LNCaP clone FGC (cell line): ENCODE results near the gene KIAA1328.
A peak's percentile ranks its signal among the peaks of the same experiment; 100 is the strongest.

Source experiments
- DNase-seq: peaks from one replicate; pipeline ENCODE4 v3.0.0-alpha.2; 2011; ENCODE audit warnings: low read depth
- H3K4me3 ChIP-seq: 2 replicates; pipeline ENCODE4 v1.5.1; 2011; ENCODE audit warnings: mild to moderate bottlenecking, low read depth, low read length, control low read depth
- TF ChIP-seq, protein P1 (sequence below): IDR thresholded peaks from 2 replicates; pipeline ENCODE4 v1.5.1; 2012; ENCODE audit warnings: mild to moderate bottlenecking; ENCODE audit not compliant: control insufficient read depth, insufficient read depth; ENCODE audit errors: extremely low read depth

The KIAA1328 gene

GRCh38 chr18:37259711-37260110, 430.8 kb downstream of the KIAA1328 start:
- no peak for DNase-seq
- no peak overlapping the region for H3K4me3 ChIP-seq
- TF ChIP-seq, protein P1, sequence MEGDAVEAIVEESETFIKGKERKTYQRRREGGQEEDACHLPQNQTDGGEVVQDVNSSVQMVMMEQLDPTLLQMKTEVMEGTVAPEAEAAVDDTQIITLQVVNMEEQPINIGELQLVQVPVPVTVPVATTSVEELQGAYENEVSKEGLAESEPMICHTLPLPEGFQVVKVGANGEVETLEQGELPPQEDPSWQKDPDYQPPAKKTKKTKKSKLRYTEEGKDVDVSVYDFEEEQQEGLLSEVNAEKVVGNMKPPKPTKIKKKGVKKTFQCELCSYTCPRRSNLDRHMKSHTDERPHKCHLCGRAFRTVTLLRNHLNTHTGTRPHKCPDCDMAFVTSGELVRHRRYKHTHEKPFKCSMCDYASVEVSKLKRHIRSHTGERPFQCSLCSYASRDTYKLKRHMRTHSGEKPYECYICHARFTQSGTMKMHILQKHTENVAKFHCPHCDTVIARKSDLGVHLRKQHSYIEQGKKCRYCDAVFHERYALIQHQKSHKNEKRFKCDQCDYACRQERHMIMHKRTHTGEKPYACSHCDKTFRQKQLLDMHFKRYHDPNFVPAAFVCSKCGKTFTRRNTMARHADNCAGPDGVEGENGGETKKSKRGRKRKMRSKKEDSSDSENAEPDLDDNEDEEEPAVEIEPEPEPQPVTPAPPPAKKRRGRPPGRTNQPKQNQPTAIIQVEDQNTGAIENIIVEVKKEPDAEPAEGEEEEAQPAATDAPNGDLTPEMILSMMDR = no peak

DNA sequence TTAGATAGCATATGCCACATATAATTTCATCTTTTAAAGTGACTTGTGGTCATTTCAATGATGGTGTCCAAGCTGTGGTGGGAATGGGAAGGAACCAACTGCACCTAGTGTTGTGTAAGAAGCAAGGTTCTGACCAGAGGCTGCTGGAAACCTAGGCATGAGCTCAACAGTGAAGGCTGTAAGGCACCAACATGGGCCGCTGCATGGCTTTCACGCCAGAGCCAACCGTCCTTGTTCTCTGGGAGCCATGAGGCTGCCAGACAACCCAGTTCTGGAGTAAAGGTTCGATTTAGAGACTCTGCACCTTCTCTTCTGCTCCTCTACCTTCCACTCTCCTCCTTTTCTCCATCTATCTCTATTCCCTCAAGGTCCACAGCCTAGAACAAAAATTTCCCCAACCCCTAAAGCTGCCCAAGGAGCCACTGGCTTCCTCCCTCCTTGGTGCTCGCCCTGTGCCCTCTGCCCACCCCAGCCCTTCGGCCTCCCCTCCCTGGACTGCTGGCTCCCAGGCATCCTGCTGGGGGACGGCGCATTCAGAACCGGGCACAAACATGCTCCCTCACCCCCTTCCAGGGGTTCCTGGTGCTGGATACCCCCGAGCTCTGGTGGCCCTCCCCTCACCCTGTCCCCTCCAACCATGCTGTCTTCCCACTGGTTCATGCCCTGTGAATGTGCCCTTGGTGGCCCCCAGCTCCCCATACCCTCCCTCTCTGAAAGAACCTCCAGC, 431.6 kb downstream of the KIAA1328 start:
- TF ChIP-seq, protein P1 = no peak
- no peak overlapping the region for H3K4me3 ChIP-seq
- no peak for DNase-seq

DNA sequence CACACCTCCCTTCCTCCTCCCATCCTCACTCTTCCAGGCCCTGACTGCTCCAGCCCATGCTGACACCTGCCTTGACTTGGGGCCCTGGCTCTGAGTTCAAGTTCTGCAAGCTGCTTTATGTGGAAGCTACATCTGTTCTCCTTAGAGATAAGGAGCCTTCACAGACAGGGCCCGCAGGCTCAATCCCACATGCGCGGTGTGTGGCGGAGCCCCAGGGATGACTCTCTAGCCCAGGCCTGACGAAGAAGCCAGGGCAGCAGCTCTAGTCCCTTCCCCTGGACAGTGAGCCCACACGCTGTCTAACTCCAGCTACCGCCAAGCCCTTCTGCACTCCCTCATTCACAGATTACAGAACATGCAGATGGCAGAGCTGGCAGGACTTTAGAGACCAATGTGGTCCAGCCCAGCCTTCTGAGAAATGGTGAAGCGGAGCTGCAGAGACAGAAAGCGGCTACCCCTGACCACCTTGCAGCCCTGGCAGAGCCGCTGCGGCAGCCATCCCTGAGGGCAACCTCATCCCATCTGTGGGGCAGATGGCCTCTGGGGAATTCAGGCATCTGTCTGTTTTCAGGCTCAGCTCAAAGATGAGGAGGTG, 432.4 kb downstream of the KIAA1328 start:
- DNase-seq = no peak
- TF ChIP-seq, protein P1 = no peak

GRCh38 chr18:37261988-37262387, 433.1 kb downstream of the KIAA1328 start:
- H3K4me3 ChIP-seq = no peak overlapping the region
- DNase-seq = no peak
- TF ChIP-seq, protein P1 = no peak

More for the DNA sequence above, 432.4 kb downstream of the KIAA1328 start:
- no peak overlapping the region for H3K4me3 ChIP-seq

DNA sequence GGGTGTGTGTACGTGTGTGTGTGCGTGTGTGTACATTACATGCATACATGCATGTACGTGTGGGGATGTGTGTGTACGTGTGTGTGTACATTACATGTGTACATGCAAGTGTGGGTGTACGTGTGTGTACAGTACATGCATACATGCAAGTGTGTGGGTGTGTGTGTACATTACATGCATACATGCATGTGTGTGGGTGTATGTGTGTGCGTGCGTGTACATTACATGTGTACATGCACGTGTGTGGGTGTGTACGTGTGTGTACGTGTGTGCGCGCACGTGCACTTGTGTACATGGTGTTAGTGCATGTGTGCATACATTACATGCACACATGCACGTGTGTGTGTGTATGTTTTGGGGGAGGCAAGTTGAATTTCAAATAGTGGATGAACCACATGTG, 436.0 kb downstream of the KIAA1328 start:
- TF ChIP-seq, protein P1 = no peak
- H3K4me3 ChIP-seq = no peak overlapping the region
- DNase-seq = no peak

- H3K4me3 ChIP-seq = no peak overlapping the region
- no peak for DNase-seq
- TF ChIP-seq, protein P1 = no peak
These were observed 436.5 kb downstream of the KIAA1328 start for GRCh38 chr18:37265382-37265781.

- TF ChIP-seq, protein P1 = peak; percentile 31
- H3K4me3 ChIP-seq = no peak overlapping the region
- DNase-seq = no peak
These were observed 437.4 kb downstream of the KIAA1328 start for GRCh38 chr18:37266290-37266689.
